ENCODE results near the gene MAP2.

The MAP2 gene

GRCh38 chr2:209423562-209424198 is at the start of gene MAP2:
Gene MAP2, plus strand, starts transcription at chr2:209424047. Its CDS starts 229,124 bp downstream, at chr2:209653171.
- no peaks in the 10 kb centered on the region for H3K27me3 ChIP-seq (replicated peaks; ENCODE audit: control insufficient read depth, insufficient read depth, low read length)
- H3K4me3 ChIP-seq (ENCODE audit: low read length) = peak within 1 kb of the TSS; percentile 89
- peaks cover 12% of the 10 kb centered on the region for H3K4me1 ChIP-seq (ENCODE audit: control insufficient read depth, insufficient read depth, low read length)

GRCh38 chr2:209376686-209377085 is 47.2 kb upstream of the MAP2 start:
- no peak overlapping the region for H3K9ac ChIP-seq (ENCODE audit: low read length)
- H3K4me1 ChIP-seq (ENCODE audit: control insufficient read depth, insufficient read depth, low read length) = no peaks in the 10 kb centered on the region
- DNase-seq (ENCODE audit: low read depth) = no peak
- peaks cover 40% of the 10 kb centered on the region for H3K9me3 ChIP-seq (ENCODE audit: control insufficient read depth, low read length)
- no peaks in the 10 kb centered on the region for H3K36me3 ChIP-seq (ENCODE audit: control insufficient read depth, insufficient read depth, low read length, severe bottlenecking)
- no peak overlapping the region for H3K4me3 ChIP-seq (ENCODE audit: low read length)
- no peaks in the 10 kb centered on the region for H3K27me3 ChIP-seq (replicated peaks; ENCODE audit: control insufficient read depth, insufficient read depth, low read length)

More at GRCh38 chr2:209423562-209424198, at the start of gene MAP2:
- DNase-seq (ENCODE audit: low read depth) = peak; percentile 95
- no peaks in the 10 kb centered on the region for H3K36me3 ChIP-seq (ENCODE audit: control insufficient read depth, insufficient read depth, low read length, severe bottlenecking)
- peak within 1 kb of the TSS; percentile 80 for H3K9ac ChIP-seq (ENCODE audit: low read length)
- no peaks in the 10 kb centered on the region for H3K9me3 ChIP-seq (ENCODE audit: control insufficient read depth, low read length)

GRCh38 chr2:209380293-209380692 is 43.6 kb upstream of the MAP2 start:
- H3K4me1 ChIP-seq (ENCODE audit: control insufficient read depth, insufficient read depth, low read length) = peaks cover 8% of the 10 kb centered on the region
- no peaks in the 10 kb centered on the region for H3K27me3 ChIP-seq (replicated peaks; ENCODE audit: control insufficient read depth, insufficient read depth, low read length)
- DNase-seq (ENCODE audit: low read depth) = no peak
- no peak overlapping the region for H3K9ac ChIP-seq (ENCODE audit: low read length)
- H3K36me3 ChIP-seq (ENCODE audit: control insufficient read depth, insufficient read depth, low read length, severe bottlenecking) = no peaks in the 10 kb centered on the region
- peaks cover 34% of the 10 kb centered on the region for H3K9me3 ChIP-seq (ENCODE audit: control insufficient read depth, low read length)
- no peak overlapping the region for H3K4me3 ChIP-seq (ENCODE audit: low read length)

GRCh38 chr2:209381091-209381490 is 42.8 kb upstream of the MAP2 start:
- Histone ChIP-seq H3K9ac (ENCODE audit: low read length) (no peak overlapping the region), H3K9me3 (ENCODE audit: control insufficient read depth, low read length) (peaks cover 26% of the 10 kb centered on the region), H3K36me3 (ENCODE audit: control insufficient read depth, insufficient read depth, low read length, severe bottlenecking) (no peaks in the 10 kb centered on the region), H3K4me3 (ENCODE audit: low read length) (no peak overlapping the region), H3K27me3 (replicated peaks; ENCODE audit: control insufficient read depth, insufficient read depth, low read length) (no peaks in the 10 kb centered on the region), H3K4me1 (ENCODE audit: control insufficient read depth, insufficient read depth, low read length) (peaks cover 8% of the 10 kb centered on the region)
- DNase-seq (ENCODE audit: low read depth) = no peak

GRCh38 chr2:209382775-209383174 is 41.1 kb upstream of the MAP2 start:
- no peaks in the 10 kb centered on the region for H3K27me3 ChIP-seq (replicated peaks; ENCODE audit: control insufficient read depth, insufficient read depth, low read length)
- H3K4me3 ChIP-seq (ENCODE audit: low read length) = no peak overlapping the region
- H3K9ac ChIP-seq (ENCODE audit: low read length) = no peak overlapping the region
- H3K9me3 ChIP-seq (ENCODE audit: control insufficient read depth, low read length) = peaks cover 9% of the 10 kb centered on the region
- peaks cover 8% of the 10 kb centered on the region for H3K4me1 ChIP-seq (ENCODE audit: control insufficient read depth, insufficient read depth, low read length)
- H3K36me3 ChIP-seq (ENCODE audit: control insufficient read depth, insufficient read depth, low read length, severe bottlenecking) = no peaks in the 10 kb centered on the region
- no peak for DNase-seq (ENCODE audit: low read depth)

GRCh38 chr2:209383212-209383611 is 40.6 kb upstream of the MAP2 start:
- no peaks in the 10 kb centered on the region for H3K27me3 ChIP-seq (replicated peaks; ENCODE audit: control insufficient read depth, insufficient read depth, low read length)
- peaks cover 8% of the 10 kb centered on the region for H3K4me1 ChIP-seq (ENCODE audit: control insufficient read depth, insufficient read depth, low read length)
- H3K9me3 ChIP-seq (ENCODE audit: control insufficient read depth, low read length) = peaks cover 8% of the 10 kb centered on the region
- H3K4me3 ChIP-seq (ENCODE audit: low read length) = no peak overlapping the region
- H3K36me3 ChIP-seq (ENCODE audit: control insufficient read depth, insufficient read depth, low read length, severe bottlenecking) = no peaks in the 10 kb centered on the region
- H3K9ac ChIP-seq (ENCODE audit: low read length) = no peak overlapping the region
- DNase-seq (ENCODE audit: low read depth) = peak; percentile 45

GRCh38 chr2:209387389-209387788 is 36.5 kb upstream of the MAP2 start:
- H3K27me3 ChIP-seq (replicated peaks; ENCODE audit: control insufficient read depth, insufficient read depth, low read length) = no peaks in the 10 kb centered on the region
- no peaks in the 10 kb centered on the region for H3K36me3 ChIP-seq (ENCODE audit: control insufficient read depth, insufficient read depth, low read length, severe bottlenecking)
- no peak overlapping the region for H3K4me3 ChIP-seq (ENCODE audit: low read length)
- no peaks in the 10 kb centered on the region for H3K9me3 ChIP-seq (ENCODE audit: control insufficient read depth, low read length)
- H3K4me1 ChIP-seq (ENCODE audit: control insufficient read depth, insufficient read depth, low read length) = peaks cover 21% of the 10 kb centered on the region
- no peak for DNase-seq (ENCODE audit: low read depth)
- H3K9ac ChIP-seq (ENCODE audit: low read length) = no peak overlapping the region

GRCh38 chr2:209388446-209389037 is 35.3 kb upstream of the MAP2 start:
- peak; percentile 8 for DNase-seq (ENCODE audit: low read depth)
- no peaks in the 10 kb centered on the region for H3K9me3 ChIP-seq (ENCODE audit: control insufficient read depth, low read length)

DNA sequence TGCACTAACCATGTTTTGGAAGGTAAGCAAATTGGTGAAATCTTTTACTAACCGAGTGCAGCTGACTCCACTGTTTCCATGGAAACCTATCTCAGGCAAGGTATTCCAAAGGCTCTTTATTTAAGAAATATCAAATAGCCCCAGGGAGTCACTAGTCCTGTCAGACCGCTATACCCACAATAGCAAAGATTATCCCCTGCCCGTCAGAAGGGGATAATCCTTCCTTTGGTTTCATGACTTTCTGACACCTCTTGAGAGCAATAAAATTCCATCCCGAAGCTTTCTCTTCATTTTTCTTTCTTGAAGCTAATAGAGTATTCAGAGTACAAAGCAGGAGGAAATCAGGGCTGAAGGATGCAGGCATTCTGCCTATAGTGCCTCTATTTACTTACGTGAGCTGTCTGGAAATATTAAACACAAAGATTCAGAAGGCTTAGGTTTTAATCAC is 34.7 kb upstream of the MAP2 start:
- no peak overlapping the region for H3K4me3 ChIP-seq (ENCODE audit: low read length)
- no peaks in the 10 kb centered on the region for H3K9me3 ChIP-seq (ENCODE audit: control insufficient read depth, low read length)
- H3K9ac ChIP-seq (ENCODE audit: low read length) = no peak overlapping the region
- DNase-seq (ENCODE audit: low read depth) = no peak
- H3K27me3 ChIP-seq (replicated peaks; ENCODE audit: control insufficient read depth, insufficient read depth, low read length) = no peaks in the 10 kb centered on the region
- no peaks in the 10 kb centered on the region for H3K36me3 ChIP-seq (ENCODE audit: control insufficient read depth, insufficient read depth, low read length, severe bottlenecking)
- H3K4me1 ChIP-seq (ENCODE audit: control insufficient read depth, insufficient read depth, low read length) = peaks cover 21% of the 10 kb centered on the region

More at GRCh38 chr2:209388446-209389037, 35.3 kb upstream of the MAP2 start:
- Histone ChIP-seq H3K4me1 (ENCODE audit: control insufficient read depth, insufficient read depth, low read length) (peaks cover 22% of the 10 kb centered on the region), H3K36me3 (ENCODE audit: control insufficient read depth, insufficient read depth, low read length, severe bottlenecking) (no peaks in the 10 kb centered on the region), H3K27me3 (replicated peaks; ENCODE audit: control insufficient read depth, insufficient read depth, low read length) (no peaks in the 10 kb centered on the region), H3K9ac (ENCODE audit: low read length) (no peak overlapping the region), H3K4me3 (ENCODE audit: low read length) (no peak overlapping the region)

- Histone ChIP-seq H3K9ac (ENCODE audit: low read length) (no peak overlapping the region), H3K36me3 (ENCODE audit: control insufficient read depth, insufficient read depth, low read length, severe bottlenecking) (no peaks in the 10 kb centered on the region), H3K27me3 (replicated peaks; ENCODE audit: control insufficient read depth, insufficient read depth, low read length) (no peaks in the 10 kb centered on the region), H3K4me1 (ENCODE audit: control insufficient read depth, insufficient read depth, low read length) (peaks cover 30% of the 10 kb centered on the region), H3K4me3 (ENCODE audit: low read length) (no peak overlapping the region), H3K9me3 (ENCODE audit: control insufficient read depth, low read length) (no peaks in the 10 kb centered on the region)
- no peak for DNase-seq (ENCODE audit: low read depth)
These were observed 33.0 kb upstream of the MAP2 start for GRCh38 chr2:209390839-209391238.

DNA sequence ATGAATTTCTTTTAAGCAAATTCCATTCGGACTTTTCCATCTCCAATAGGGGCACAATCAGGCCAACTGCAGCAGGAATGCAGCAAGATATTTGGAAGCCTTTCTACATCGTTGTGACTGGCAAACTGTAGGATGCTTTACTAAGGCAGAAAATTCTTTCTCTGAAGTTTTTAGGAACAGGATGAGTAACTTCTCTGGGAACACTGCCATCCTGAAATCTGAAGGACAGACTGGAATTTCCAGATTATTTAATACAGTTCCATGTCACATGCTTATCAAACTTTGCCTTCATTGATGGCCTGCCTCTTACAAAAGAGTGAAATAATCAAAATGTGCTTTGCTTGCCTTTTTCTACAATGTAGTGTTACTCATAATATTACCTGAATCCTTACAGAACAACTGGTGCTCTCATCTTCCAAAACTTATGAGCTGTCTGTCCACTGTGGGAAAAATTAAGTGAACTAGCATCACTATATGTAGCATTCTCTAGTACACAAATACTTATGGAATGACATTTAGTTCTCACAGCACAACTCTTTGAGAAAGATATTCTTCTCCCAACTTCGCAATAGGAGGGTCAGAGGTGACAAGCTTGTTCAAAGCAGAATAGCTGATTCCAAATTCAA is 32.0 kb upstream of the MAP2 start:
- H3K36me3 ChIP-seq (ENCODE audit: control insufficient read depth, insufficient read depth, low read length, severe bottlenecking) = no peaks in the 10 kb centered on the region
- no peaks in the 10 kb centered on the region for H3K27me3 ChIP-seq (replicated peaks; ENCODE audit: control insufficient read depth, insufficient read depth, low read length)
- H3K4me3 ChIP-seq (ENCODE audit: low read length) = no peak overlapping the region
- no peaks in the 10 kb centered on the region for H3K9me3 ChIP-seq (ENCODE audit: control insufficient read depth, low read length)
- peak overlapping the region; percentile 45 for H3K9ac ChIP-seq (ENCODE audit: low read length)
- DNase-seq (ENCODE audit: low read depth) = peak; percentile 19
- H3K4me1 ChIP-seq (ENCODE audit: control insufficient read depth, insufficient read depth, low read length) = peaks cover 40% of the 10 kb centered on the region
